ENCODE results near the gene TIAL1.

Gene TIAL1

DNA sequence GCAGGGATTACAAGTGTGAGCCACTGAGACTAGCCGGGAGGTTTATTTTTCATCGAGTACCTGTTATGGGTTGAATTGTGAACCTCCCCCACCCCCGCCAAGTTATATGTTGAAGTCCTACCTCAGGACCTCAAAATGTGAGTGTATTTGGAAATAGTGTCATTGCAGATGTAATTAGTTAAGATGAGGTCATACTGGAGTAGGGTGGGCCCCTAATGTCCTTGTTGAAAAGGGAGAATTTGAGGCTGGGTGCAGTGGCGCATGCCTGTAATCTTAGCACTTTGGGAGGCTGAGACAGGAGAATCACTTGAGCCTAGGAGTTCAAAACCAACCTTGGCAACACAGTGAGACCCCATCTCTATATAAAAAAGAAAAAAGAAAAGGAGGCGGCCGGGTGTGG is 43.6 kb upstream of the TIAL1 start:
- TF ChIP-seq EZH2phosphoT487 (conservative IDR thresholded peaks at IDR 0.05; ENCODE audit: low read length) = no peak
- TF ChIP-seq, protein P1, sequence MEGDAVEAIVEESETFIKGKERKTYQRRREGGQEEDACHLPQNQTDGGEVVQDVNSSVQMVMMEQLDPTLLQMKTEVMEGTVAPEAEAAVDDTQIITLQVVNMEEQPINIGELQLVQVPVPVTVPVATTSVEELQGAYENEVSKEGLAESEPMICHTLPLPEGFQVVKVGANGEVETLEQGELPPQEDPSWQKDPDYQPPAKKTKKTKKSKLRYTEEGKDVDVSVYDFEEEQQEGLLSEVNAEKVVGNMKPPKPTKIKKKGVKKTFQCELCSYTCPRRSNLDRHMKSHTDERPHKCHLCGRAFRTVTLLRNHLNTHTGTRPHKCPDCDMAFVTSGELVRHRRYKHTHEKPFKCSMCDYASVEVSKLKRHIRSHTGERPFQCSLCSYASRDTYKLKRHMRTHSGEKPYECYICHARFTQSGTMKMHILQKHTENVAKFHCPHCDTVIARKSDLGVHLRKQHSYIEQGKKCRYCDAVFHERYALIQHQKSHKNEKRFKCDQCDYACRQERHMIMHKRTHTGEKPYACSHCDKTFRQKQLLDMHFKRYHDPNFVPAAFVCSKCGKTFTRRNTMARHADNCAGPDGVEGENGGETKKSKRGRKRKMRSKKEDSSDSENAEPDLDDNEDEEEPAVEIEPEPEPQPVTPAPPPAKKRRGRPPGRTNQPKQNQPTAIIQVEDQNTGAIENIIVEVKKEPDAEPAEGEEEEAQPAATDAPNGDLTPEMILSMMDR (IDR thresholded peaks at IDR 0.05; ENCODE audit: insufficient read depth, low read length, poor library complexity, severe bottlenecking) = no peak
- H4K20me1 ChIP-seq (ENCODE audit: low read depth, low read length) = no peaks in the 10 kb centered on the region

DNA sequence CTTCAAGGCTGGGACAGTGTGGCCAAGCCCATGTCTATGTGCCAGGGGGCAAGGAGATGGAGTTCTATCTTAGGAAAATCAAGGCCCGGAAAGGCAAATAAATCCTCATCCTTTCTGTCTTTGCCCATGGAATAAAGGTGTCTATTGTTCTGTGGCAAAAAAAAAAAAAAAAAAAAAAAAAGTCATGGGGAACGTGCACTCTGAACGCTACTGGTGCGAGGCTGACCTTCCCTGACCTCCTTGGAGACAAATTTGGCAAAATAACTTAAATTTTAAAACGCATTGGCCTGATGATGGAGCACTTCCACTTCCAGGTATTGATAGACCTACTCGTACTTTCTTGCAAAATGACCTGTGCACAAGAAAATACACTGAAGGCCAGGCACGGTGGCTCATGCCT is 42.2 kb upstream of the TIAL1 start:
- no peaks in the 10 kb centered on the region for H3K9me2 ChIP-seq (replicated peaks; ENCODE audit: insufficient read depth, low read length)
- TF ChIP-seq, protein P1 (IDR thresholded peaks at IDR 0.05; ENCODE audit: insufficient read depth, low read length, poor library complexity, severe bottlenecking) = no peak
- no peak for TF ChIP-seq EZH2phosphoT487 (conservative IDR thresholded peaks at IDR 0.05; ENCODE audit: low read length)
- H3K9ac ChIP-seq (ENCODE audit: low read length) = no peak overlapping the region
- H3K36me3 ChIP-seq (ENCODE audit: low read length) = no peaks in the 10 kb centered on the region
- H3K9me3 ChIP-seq (ENCODE audit: insufficient read depth, low read length) = no peaks in the 10 kb centered on the region
- no peaks in the 10 kb centered on the region for H3F3A ChIP-seq (ENCODE audit: insufficient read depth)
- H3K27me3 ChIP-seq (ENCODE audit: low read length) = no peaks in the 10 kb centered on the region
- no peaks in the 10 kb centered on the region for H3K79me2 ChIP-seq (ENCODE audit: insufficient read depth, low read length)
- no peak overlapping the region for H2AFZ ChIP-seq (ENCODE audit: low read depth, low read length, severe bottlenecking)
- H3K4me3 ChIP-seq (ENCODE audit: insufficient read depth, low read length, poor library complexity, severe bottlenecking) = no peak overlapping the region
- no peak overlapping the region for H3K27ac ChIP-seq (ENCODE audit: low read depth, low read length)
- H3K4me2 ChIP-seq (ENCODE audit: low read depth, low read length, poor library complexity, severe bottlenecking) = no peak overlapping the region
- no peaks in the 10 kb centered on the region for H4K20me1 ChIP-seq (ENCODE audit: low read depth, low read length)

More for the DNA sequence above, 43.6 kb upstream of the TIAL1 start:
- H3K9me3 ChIP-seq (ENCODE audit: insufficient read depth, low read length) = no peaks in the 10 kb centered on the region; the same call in 1 of the 2 replicates
- H3K27ac ChIP-seq (ENCODE audit: low read depth, low read length) = no peak overlapping the region
- no peaks in the 10 kb centered on the region for H3K9me2 ChIP-seq (replicated peaks; ENCODE audit: insufficient read depth, low read length)
- H3K27me3 ChIP-seq (ENCODE audit: low read length) = no peaks in the 10 kb centered on the region
- no peak overlapping the region for H2AFZ ChIP-seq (ENCODE audit: low read depth, low read length, severe bottlenecking)
- no peaks in the 10 kb centered on the region for H3F3A ChIP-seq (ENCODE audit: insufficient read depth)
- no peaks in the 10 kb centered on the region for H3K36me3 ChIP-seq (ENCODE audit: low read length)
- no peak overlapping the region for H3K4me3 ChIP-seq (ENCODE audit: insufficient read depth, low read length, poor library complexity, severe bottlenecking)
- H3K4me2 ChIP-seq (ENCODE audit: low read depth, low read length, poor library complexity, severe bottlenecking) = no peak overlapping the region
- H3K79me2 ChIP-seq (ENCODE audit: insufficient read depth, low read length) = no peaks in the 10 kb centered on the region
- H3K9ac ChIP-seq (ENCODE audit: low read length) = no peak overlapping the region

DNA sequence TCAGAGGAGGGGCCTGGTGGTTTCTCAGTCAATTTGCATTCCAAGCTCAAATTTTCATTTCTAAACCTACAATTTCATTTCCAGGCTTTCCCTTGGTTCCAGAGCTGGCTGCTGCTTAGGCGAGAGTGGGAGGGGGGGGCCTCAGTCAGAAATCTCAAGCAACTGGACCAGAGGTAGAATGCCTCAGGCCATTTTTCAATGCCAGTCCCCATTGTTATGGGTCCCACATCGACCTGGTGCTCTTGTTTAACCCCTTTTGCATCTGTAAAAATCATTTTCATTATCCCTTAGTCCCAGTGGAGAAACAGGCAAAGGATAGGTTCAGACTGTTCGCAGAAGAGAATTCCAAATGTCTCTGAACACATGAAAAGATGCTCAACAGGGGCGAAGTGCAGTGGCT is 40.9 kb upstream of the TIAL1 start:
- no peaks in the 10 kb centered on the region for H4K20me1 ChIP-seq (ENCODE audit: low read depth, low read length)
- H3K9ac ChIP-seq (ENCODE audit: low read length) = no peak overlapping the region
- no peak overlapping the region for H3K4me2 ChIP-seq (ENCODE audit: low read depth, low read length, poor library complexity, severe bottlenecking)
- TF ChIP-seq EZH2phosphoT487 (conservative IDR thresholded peaks at IDR 0.05; ENCODE audit: low read length) = no peak
- TF ChIP-seq, protein P1 (IDR thresholded peaks at IDR 0.05; ENCODE audit: insufficient read depth, low read length, poor library complexity, severe bottlenecking) = no peak
- no peaks in the 10 kb centered on the region for H3K9me3 ChIP-seq (ENCODE audit: insufficient read depth, low read length)
- H3K36me3 ChIP-seq (ENCODE audit: low read length) = no peaks in the 10 kb centered on the region
- no peak overlapping the region for H2AFZ ChIP-seq (ENCODE audit: low read depth, low read length, severe bottlenecking)
- no peak overlapping the region for H3K27ac ChIP-seq (ENCODE audit: low read depth, low read length)
- no peaks in the 10 kb centered on the region for H3K79me2 ChIP-seq (ENCODE audit: insufficient read depth, low read length)
- no peaks in the 10 kb centered on the region for H3K27me3 ChIP-seq (ENCODE audit: low read length)
- no peak overlapping the region for H3K4me3 ChIP-seq (ENCODE audit: insufficient read depth, low read length, poor library complexity, severe bottlenecking)
- no peaks in the 10 kb centered on the region for H3K9me2 ChIP-seq (replicated peaks; ENCODE audit: insufficient read depth, low read length)
- no peaks in the 10 kb centered on the region for H3F3A ChIP-seq (ENCODE audit: insufficient read depth)

DNA sequence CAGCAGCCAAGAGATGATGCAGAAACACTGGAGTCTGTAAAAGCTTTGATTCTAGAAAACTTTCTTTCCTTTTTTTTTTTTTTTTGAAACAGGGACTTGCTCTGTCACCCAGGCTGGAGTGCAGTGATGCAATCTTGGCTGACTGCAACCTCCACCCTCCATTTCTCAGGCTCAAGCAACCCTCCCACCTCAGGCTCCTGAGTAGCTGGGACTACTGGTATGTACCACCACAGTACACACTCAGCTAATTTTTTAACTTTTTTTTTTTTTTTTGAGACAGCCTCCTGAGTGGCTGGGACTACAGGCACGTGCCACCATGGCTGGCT is 37.4 kb upstream of the TIAL1 start:
- H3F3A ChIP-seq (ENCODE audit: insufficient read depth) = no peaks in the 10 kb centered on the region
- H3K36me3 ChIP-seq (ENCODE audit: low read length) = no peaks in the 10 kb centered on the region
- H3K4me3 ChIP-seq (ENCODE audit: insufficient read depth, low read length, poor library complexity, severe bottlenecking) = no peak overlapping the region
- H3K4me2 ChIP-seq (ENCODE audit: low read depth, low read length, poor library complexity, severe bottlenecking) = no peak overlapping the region
- H3K27me3 ChIP-seq (ENCODE audit: low read length) = no peaks in the 10 kb centered on the region
- H3K9ac ChIP-seq (ENCODE audit: low read length) = no peak overlapping the region
- no peaks in the 10 kb centered on the region for H3K9me2 ChIP-seq (replicated peaks; ENCODE audit: insufficient read depth, low read length)
- no peak overlapping the region for H2AFZ ChIP-seq (ENCODE audit: low read depth, low read length, severe bottlenecking)
- no peaks in the 10 kb centered on the region for H4K20me1 ChIP-seq (ENCODE audit: low read depth, low read length)
- no peak overlapping the region for H3K27ac ChIP-seq (ENCODE audit: low read depth, low read length)
- no peaks in the 10 kb centered on the region for H3K79me2 ChIP-seq (ENCODE audit: insufficient read depth, low read length)
- no peak for TF ChIP-seq EZH2phosphoT487 (conservative IDR thresholded peaks at IDR 0.05; ENCODE audit: low read length)
- H3K9me3 ChIP-seq (ENCODE audit: insufficient read depth, low read length) = no peaks in the 10 kb centered on the region
